HepG2 (cell line): ENCODE data around the gene DDX17. TPM values are rescaled to one million over a fixed set of nuclear protein-coding genes. Genes with fewer than 3 reads are reported as not detected.

Experiments used
- CAMTA2 ChIP-seq: sonication (generic); formaldehyde crosslinking; IDR thresholded peaks from 2 replicates; pipeline ENCODE4 v1.4.0; 2020; ENCODE audit warnings: mild to moderate bottlenecking, missing genetic modification reagents, borderline replicate concordance
- CC2D1A ChIP-seq: sonication (generic); formaldehyde crosslinking; IDR thresholded peaks from 2 replicates; pipeline ENCODE4 v1.8.1; 2023; ENCODE audit warnings: mild to moderate bottlenecking, missing genetic modification reagents
- CHD4 ChIP-seq: fragments of 200-600 bp; sonication (generic); IDR thresholded peaks from 2 replicates; pipeline ENCODE4 v1.7.0; 2017; ENCODE audit warnings: mild to moderate bottlenecking, low read length, borderline replicate concordance
- EEA1 ChIP-seq: sonication (generic); formaldehyde crosslinking; IDR thresholded peaks from 2 replicates; pipeline ENCODE4 v1.5.1; 2020; ENCODE audit warnings: mild to moderate bottlenecking, missing genetic modification reagents, borderline replicate concordance
- ELK4 ChIP-seq: sonication (generic); formaldehyde crosslinking; IDR thresholded peaks from 2 replicates; pipeline ENCODE4 v1.9.0; 2021; ENCODE audit warnings: missing genetic modification reagents, borderline replicate concordance
- FLYWCH1 ChIP-seq: sonication (generic); formaldehyde crosslinking; IDR thresholded peaks from 2 replicates; pipeline ENCODE4 v1.8.1; 2023; ENCODE audit warnings: mild to moderate bottlenecking, missing genetic modification reagents
- FOXA3 ChIP-seq: IDR thresholded peaks from 2 replicates; pipeline ENCODE4 v1.6.1; 2016; ENCODE audit warnings: missing genetic modification reagents, missing compliant biosample characterization
- HMG20B ChIP-seq: conservative IDR thresholded peaks from 2 replicates; pipeline ENCODE4 v1.6.1; 2016; ENCODE audit warnings: missing genetic modification reagents, missing compliant biosample characterization
- MIER2 ChIP-seq: IDR thresholded peaks from 2 replicates; pipeline ENCODE4 v1.6.1; 2016; ENCODE audit warnings: missing biosample characterization, missing genetic modification reagents
- MYPOP ChIP-seq: sonication (generic); formaldehyde crosslinking; IDR thresholded peaks from 2 replicates; pipeline ENCODE4 v1.8.1; 2023; ENCODE audit warnings: mild to moderate bottlenecking, moderate library complexity, missing genetic modification reagents
- NBN ChIP-seq: fragments of 450-650 bp; conservative IDR thresholded peaks from 2 replicates; pipeline ENCODE4 v1.6.1; 2017
- NFE2L1 ChIP-seq: sonication (generic); formaldehyde crosslinking; IDR thresholded peaks from 2 replicates; pipeline ENCODE4 v1.4.0; 2020; ENCODE audit warnings: missing genetic modification reagents, mild to moderate bottlenecking, borderline replicate concordance
- NR2F6 ChIP-seq, 2 experiments: IDR thresholded peaks; 2 replicates each; pipeline ENCODE4 v1.6.1; 2016; ENCODE audit warnings: antibody characterized with exemption in 1 of 2, mild to moderate bottlenecking in 1 of 2
- PCBP2 ChIP-seq: fragments of 200-400 bp; formaldehyde crosslinking; optimal IDR thresholded peaks from 2 replicates; pipeline ENCODE3; 2018; ENCODE audit warnings: low read length, low read depth; ENCODE audit not compliant: poor library complexity, severe bottlenecking
- SRSF1 ChIP-seq: fragments of 200-400 bp; formaldehyde crosslinking; optimal IDR thresholded peaks from 2 replicates; pipeline ENCODE3; 2017; ENCODE audit warnings: mild to moderate bottlenecking, low read depth, low read length, moderate library complexity
- TCF12 ChIP-seq, 2 experiments: fragments of 450-650 bp in 1 of 2; sonication (generic) in 1 of 2; formaldehyde crosslinking in 1 of 2; IDR thresholded peaks; 2 replicates each; pipeline versions ENCODE4 v1.6.1 to v1.8.0; 2017 to 2022; ENCODE audit warnings: antibody characterized with exemption in 1 of 2, mild to moderate bottlenecking in 1 of 2, missing genetic modification reagents in 1 of 2, moderate library complexity in 1 of 2
- TCF7L2 ChIP-seq: IDR thresholded peaks from 2 replicates; pipeline ENCODE4 v1.6.1; 2011; ENCODE audit warnings: mild to moderate bottlenecking, low read depth, low read length, moderate library complexity
- ZBTB37 ChIP-seq: sonication (generic); formaldehyde crosslinking; IDR thresholded peaks from 2 replicates; pipeline ENCODE4 v1.4.0; 2020; ENCODE audit warnings: mild to moderate bottlenecking, missing genetic modification reagents
- ZFX ChIP-seq: sonication (generic); formaldehyde crosslinking; IDR thresholded peaks from 2 replicates; pipeline ENCODE4 v1.4.0; 2020; ENCODE audit warnings: mild to moderate bottlenecking, low read depth, missing genetic modification reagents, moderate library complexity
- ZNF12 ChIP-seq: sonication (generic); formaldehyde crosslinking; IDR thresholded peaks from 2 replicates; pipeline ENCODE4 v1.5.0; 2020; ENCODE audit warnings: missing genetic modification reagents
- ZNF180 ChIP-seq: sonication (generic); formaldehyde crosslinking; IDR thresholded peaks from 2 replicates; pipeline ENCODE4 v1.4.0; 2020; ENCODE audit warnings: low read depth, missing genetic modification reagents, borderline replicate concordance
- ZNF232 ChIP-seq: sonication (generic); formaldehyde crosslinking; IDR thresholded peaks from 2 replicates; pipeline ENCODE4 v1.4.0; 2020; ENCODE audit warnings: missing genetic modification reagents, borderline replicate concordance
- ZNF235 ChIP-seq: sonication (generic); formaldehyde crosslinking; IDR thresholded peaks from 2 replicates; pipeline ENCODE4 v1.8.1; 2023; ENCODE audit warnings: mild to moderate bottlenecking, missing genetic modification reagents, borderline replicate concordance
- ZNF33A ChIP-seq: sonication (generic); formaldehyde crosslinking; IDR thresholded peaks from 2 replicates; pipeline ENCODE4 v1.5.1; 2020; ENCODE audit warnings: missing genetic modification reagents, mild to moderate bottlenecking, moderate library complexity, borderline replicate concordance
- ZNF850 ChIP-seq: sonication (generic); formaldehyde crosslinking; conservative IDR thresholded peaks from 2 replicates; pipeline ENCODE4 v1.9.0; 2021; ENCODE audit warnings: mild to moderate bottlenecking, missing genetic modification reagents
- ZSCAN30 ChIP-seq: sonication (generic); formaldehyde crosslinking; IDR thresholded peaks from 2 replicates; pipeline ENCODE4 v1.5.0; 2020; ENCODE audit warnings: mild to moderate bottlenecking, missing genetic modification reagents
- polyA plus RNA-seq, 8 experiments: library from polyadenylated mRNA; depleted of rRNA in 3 of 8; stranded (reverse) in 7 of 8; unstranded in 1 of 8; fragments of >200 nt; fragmentation: Illumina TruSeq in 4 of 8; extraction: Trizol in 4 of 8; gene quantifications; 2 replicates each; pipeline versions ENCODE4 v1.2.1 to v1.2.3, GENCODE V29; 2011 to 2016; ENCODE audit warnings: low read depth in 4 of 8, missing spikeins in 1 of 8, mixed read lengths in 1 of 8; ENCODE audit not compliant: insufficient read depth in 1 of 8
- total RNA-seq, 5 experiments: library from RNA; depleted of rRNA; stranded (reverse); fragments of >200 nt; fragmentation: Illumina TruSeq; extraction: Trizol; gene quantifications; 2 replicates each; pipeline ENCODE4 v1.2.3, GENCODE V29; 2016; ENCODE audit warnings: low read depth in 1 of 5
- TF ChIP-seq, protein P1 (sequence below): sonication (generic); formaldehyde crosslinking; IDR thresholded peaks from 2 replicates; pipeline ENCODE4 v1.8.0; 2022; ENCODE audit warnings: mild to moderate bottlenecking, missing genetic modification reagents

The DDX17 gene
- total and polyA plus RNA-seq, 2 of the 13 experiments (the other 11 are each of a cell fraction or from before 2014, with no cell fraction given): 238 to 344 TPM

GRCh38 chr22:38467904-38468442 lies 38.1 kb downstream of the DDX17 start, which contains the start of gene KDELR3 (continued):
- TF ChIP-seq ZNF235 (CRISPR knock-in tag) (peak; percentile 55; the same call in 1 of the 2 replicates), ZFX (CRISPR knock-in tag) (peak; percentile 49; the same call in 1 of the 2 replicates), CHD4 (no peak), ZNF180 (CRISPR knock-in tag) (no peak), SRSF1 (no peak), CAMTA2 (no peak), TCF7L2 (no peak), FOXA3 (no peak), PCBP2 (no peak), NBN (no peak), MIER2 (CRISPR knock-in tag) (no peak), NR2F6 (IDR thresholded peaks at IDR 0.05) (no peak), NR2F6 (CRISPR knock-in tag; IDR thresholded peaks at IDR 0.05) (no peak), ZNF850 (CRISPR knock-in tag) (no peak), EEA1 (CRISPR knock-in tag) (no peak), ZSCAN30 (CRISPR knock-in tag) (no peak), HMG20B (CRISPR knock-in tag) (no peak), NFE2L1 (CRISPR knock-in tag) (no peak), FLYWCH1 (CRISPR knock-in tag) (no peak), ZNF33A (CRISPR knock-in tag) (no peak), MYPOP (CRISPR knock-in tag) (no peak), TCF12 (IDR thresholded peaks at IDR 0.05) (no peak), TCF12 (CRISPR knock-in tag; IDR thresholded peaks at IDR 0.05) (no peak), ZNF232 (no peak), CC2D1A (no peak), ZBTB37 (CRISPR knock-in tag) (no peak), ELK4 (no peak), ZNF12 (CRISPR knock-in tag) (no peak)
- TF ChIP-seq, protein P1, sequence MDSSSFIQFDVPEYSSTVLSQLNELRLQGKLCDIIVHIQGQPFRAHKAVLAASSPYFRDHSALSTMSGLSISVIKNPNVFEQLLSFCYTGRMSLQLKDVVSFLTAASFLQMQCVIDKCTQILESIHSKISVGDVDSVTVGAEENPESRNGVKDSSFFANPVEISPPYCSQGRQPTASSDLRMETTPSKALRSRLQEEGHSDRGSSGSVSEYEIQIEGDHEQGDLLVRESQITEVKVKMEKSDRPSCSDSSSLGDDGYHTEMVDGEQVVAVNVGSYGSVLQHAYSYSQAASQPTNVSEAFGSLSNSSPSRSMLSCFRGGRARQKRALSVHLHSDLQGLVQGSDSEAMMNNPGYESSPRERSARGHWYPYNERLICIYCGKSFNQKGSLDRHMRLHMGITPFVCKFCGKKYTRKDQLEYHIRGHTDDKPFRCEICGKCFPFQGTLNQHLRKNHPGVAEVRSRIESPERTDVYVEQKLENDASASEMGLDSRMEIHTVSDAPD (CRISPR knock-in tag): no peak
